PC-9 (cell line): ENCODE measurements around the gene FEM1C. TPM values are rescaled to one million over a fixed set of nuclear protein-coding genes. Genes with fewer than 3 reads are reported as not detected.

ENCODE experiments used
- BruUV-seq: library from RNA; stranded (reverse); fragments of 400-500 nt; replicated peaks from 2 replicates; lab custom pipeline; 2021; lab: Mats Ljungman, UMichigan
- CTCF ChIA-PET: fragments of 300-600 bp; sonication (Branson Sonifier 250); formaldehyde crosslinking; loops from one replicate; lab custom pipeline; 2022; ENCODE audit warnings: antibody characterized with exemption; lab: Charles Lee
- POLR2A ChIA-PET: fragments of 300-600 bp; sonication (Branson Sonifier 250); formaldehyde crosslinking; loops from one replicate; lab custom pipeline; 2022; ENCODE audit warnings: antibody characterized with exemption; ENCODE audit not compliant: unreplicated experiment; lab: Charles Lee
- DNase-seq, 2 experiments: peaks; one replicate each; pipeline versions ENCODE4 v3.0.0 to v3.0.0-alpha.2; 2015 to 2022; ENCODE audit warnings: mixed read lengths in 1 of 2
- H2AFZ ChIP-seq: fragments of 200-600 bp; sonication (generic); 2 replicates; pipeline ENCODE4 v1.8.1; 2017; ENCODE audit warnings: antibody characterized with exemption
- H3F3A ChIP-seq: fragments of 200-600 bp; sonication (generic); 2 replicates; pipeline ENCODE4 v1.8.1; 2017; ENCODE audit warnings: antibody characterized with exemption, mild to moderate bottlenecking, low read depth; ENCODE audit not compliant: insufficient read depth
- H3K27ac ChIP-seq: fragments of 200-600 bp; sonication (generic); 2 replicates; pipeline ENCODE4 v1.6.1; 2016; ENCODE audit warnings: mixed run types
- H3K27me3 ChIP-seq: fragments of 200-600 bp; sonication (generic); 2 replicates; pipeline ENCODE4 v1.6.1; 2016; ENCODE audit warnings: low read depth, mixed run types; ENCODE audit not compliant: insufficient read depth
- H3K36me3 ChIP-seq: fragments of 200-600 bp; sonication (generic); 2 replicates; pipeline ENCODE4 v1.6.1; 2016; ENCODE audit warnings: low read depth, mixed run types
- H3K4me1 ChIP-seq: fragments of 200-600 bp; sonication (generic); replicated peaks from 2 replicates; pipeline ENCODE4 v1.6.1; 2016; ENCODE audit warnings: mixed run types; ENCODE audit not compliant: insufficient read depth
- H3K4me2 ChIP-seq: fragments of 200-600 bp; sonication (generic); 2 replicates; pipeline ENCODE4 v1.6.1; 2017; ENCODE audit warnings: mixed run types
- H3K4me3 ChIP-seq: fragments of 200-600 bp; sonication (generic); 2 replicates; pipeline ENCODE4 v1.6.1; 2016; ENCODE audit warnings: mixed run types
- H3K79me2 ChIP-seq: fragments of 200-600 bp; sonication (generic); 2 replicates; pipeline ENCODE4 v1.6.1; 2017; ENCODE audit warnings: low read depth, mixed run types
- H3K9me2 ChIP-seq: fragments of 200-600 bp; sonication (generic); 2 replicates; pipeline ENCODE4 v1.8.1; 2017; ENCODE audit warnings: mild to moderate bottlenecking; ENCODE audit not compliant: insufficient read depth
- H3K9me3 ChIP-seq: fragments of 200-600 bp; sonication (generic); 2 replicates; pipeline ENCODE4 v1.8.1; 2016; ENCODE audit warnings: low read depth; ENCODE audit not compliant: insufficient read depth
- H4K20me1 ChIP-seq: fragments of 200-600 bp; sonication (generic); 2 replicates; pipeline ENCODE4 v1.8.1; 2017; ENCODE audit not compliant: insufficient read depth
- EZH2 ChIP-seq: fragments of 200-600 bp; sonication (generic); IDR thresholded peaks from 2 replicates; pipeline ENCODE4 v1.8.0; 2017; ENCODE audit warnings: antibody characterized with exemption, low read depth
- intact Hi-C: fragments of 100-400 bp; cut with micrococcal nuclease; formaldehyde crosslinking; loops from one replicate; pipeline ENCODE4 v1.10.0; 2022; ENCODE audit not compliant: unreplicated experiment
- total RNA-seq: library from RNA; stranded (reverse); gene quantifications from 2 replicates; pipeline ENCODE4 v1.2.3, GENCODE V29; 2021
- TF ChIP-seq, protein P1 (sequence below): fragments of 200-600 bp; sonication (generic); conservative IDR thresholded peaks from 2 replicates; pipeline ENCODE4 v1.6.1; 2017; ENCODE audit warnings: mixed run types, antibody characterized with exemption, mild to moderate bottlenecking, moderate library complexity

Gene FEM1C
- total RNA-seq, 1 experiment from 2014 or later, result 15.9 TPM

DNA sequence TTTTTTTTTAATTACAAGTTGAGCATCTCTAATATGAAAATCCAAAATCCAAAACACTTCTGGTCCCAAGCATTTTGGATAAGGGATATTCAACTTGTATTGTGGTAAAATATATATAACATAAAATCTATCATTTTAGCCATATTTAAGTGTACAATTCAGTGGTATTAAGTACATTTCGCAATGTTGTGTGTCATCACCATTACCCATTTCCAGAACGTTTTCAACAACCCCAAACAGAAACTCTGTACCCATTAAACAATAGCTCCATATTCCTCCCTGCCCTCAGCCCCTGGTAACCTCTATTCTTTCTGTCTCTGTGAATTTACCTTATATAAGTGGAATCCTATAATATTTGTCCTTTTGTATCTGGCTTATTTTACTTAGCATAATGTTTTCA, 32.8 kb upstream of the FEM1C start:
- H3K4me2 ChIP-seq, result no peak overlapping the region
- H3K27ac ChIP-seq, result no peak overlapping the region
- CTCF ChIA-PET, result no interaction called here
- intact Hi-C loops, result no loop called here
- TF ChIP-seq, protein P1, sequence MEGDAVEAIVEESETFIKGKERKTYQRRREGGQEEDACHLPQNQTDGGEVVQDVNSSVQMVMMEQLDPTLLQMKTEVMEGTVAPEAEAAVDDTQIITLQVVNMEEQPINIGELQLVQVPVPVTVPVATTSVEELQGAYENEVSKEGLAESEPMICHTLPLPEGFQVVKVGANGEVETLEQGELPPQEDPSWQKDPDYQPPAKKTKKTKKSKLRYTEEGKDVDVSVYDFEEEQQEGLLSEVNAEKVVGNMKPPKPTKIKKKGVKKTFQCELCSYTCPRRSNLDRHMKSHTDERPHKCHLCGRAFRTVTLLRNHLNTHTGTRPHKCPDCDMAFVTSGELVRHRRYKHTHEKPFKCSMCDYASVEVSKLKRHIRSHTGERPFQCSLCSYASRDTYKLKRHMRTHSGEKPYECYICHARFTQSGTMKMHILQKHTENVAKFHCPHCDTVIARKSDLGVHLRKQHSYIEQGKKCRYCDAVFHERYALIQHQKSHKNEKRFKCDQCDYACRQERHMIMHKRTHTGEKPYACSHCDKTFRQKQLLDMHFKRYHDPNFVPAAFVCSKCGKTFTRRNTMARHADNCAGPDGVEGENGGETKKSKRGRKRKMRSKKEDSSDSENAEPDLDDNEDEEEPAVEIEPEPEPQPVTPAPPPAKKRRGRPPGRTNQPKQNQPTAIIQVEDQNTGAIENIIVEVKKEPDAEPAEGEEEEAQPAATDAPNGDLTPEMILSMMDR, result no peak
- TF ChIP-seq EZH2, result no peak
- no peak overlapping the region for H2AFZ ChIP-seq
- DNase-seq, result no peak
- no TSS peak for BruUV-seq
- H3K27me3 ChIP-seq, result no peaks in the 10 kb centered on the region
- POLR2A ChIA-PET, result no interaction called here
- H3K36me3 ChIP-seq, result no peaks in the 10 kb centered on the region
- H3K4me1 ChIP-seq, result peaks cover 13% of the 10 kb centered on the region
- no peaks in the 10 kb centered on the region for H4K20me1 ChIP-seq
- no peaks in the 10 kb centered on the region for H3K79me2 ChIP-seq
- H3K9me2 ChIP-seq, result no peaks in the 10 kb centered on the region
- H3K4me3 ChIP-seq, result no peak overlapping the region
- H3F3A ChIP-seq, result no peaks in the 10 kb centered on the region
- H3K9me3 ChIP-seq, result peaks cover 3% of the 10 kb centered on the region; the same call in 1 of the 2 replicates

DNA sequence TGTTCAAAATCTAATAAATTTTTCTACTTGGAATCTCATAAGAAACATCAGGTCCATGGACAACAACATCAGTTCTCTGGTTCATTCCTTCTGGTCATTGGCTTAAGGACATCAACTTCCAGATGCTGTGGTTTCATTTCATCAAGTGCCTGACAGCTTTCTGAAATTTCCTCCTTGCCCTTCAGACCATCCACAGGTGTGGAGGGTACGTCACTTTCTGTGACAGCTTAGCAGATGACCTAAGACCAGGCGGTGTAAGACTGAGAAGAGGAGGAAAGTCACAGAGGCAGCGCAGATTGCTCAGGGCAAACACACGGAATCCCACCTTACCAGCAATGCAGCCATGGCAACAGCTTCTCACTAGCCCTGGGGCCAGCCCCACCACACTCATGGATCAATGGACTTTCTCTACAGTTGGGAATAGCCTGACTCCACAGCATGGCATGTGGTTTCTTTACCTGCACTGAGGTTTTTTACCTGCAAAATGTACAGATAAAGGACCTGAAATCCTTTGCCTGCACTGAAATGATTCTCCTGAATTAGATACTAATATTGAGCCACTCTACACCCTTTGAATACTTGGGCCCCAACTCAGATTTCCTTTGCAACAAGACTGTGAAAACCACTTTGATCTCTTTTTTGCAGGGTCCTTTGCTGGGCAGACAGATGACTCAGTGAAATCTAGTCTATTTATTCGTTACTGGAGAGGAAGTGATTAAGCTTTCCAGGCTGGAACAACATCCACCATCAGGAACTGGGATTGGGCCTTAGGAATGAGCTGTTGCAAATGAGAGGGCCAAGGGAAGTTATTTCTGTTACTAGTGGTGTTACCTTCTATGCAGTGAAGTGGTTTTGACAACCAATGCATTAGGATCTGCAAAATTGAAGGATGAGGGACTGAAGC, 30.8 kb upstream of the FEM1C start:
- no peaks in the 10 kb centered on the region for H3K27me3 ChIP-seq
- H3K36me3 ChIP-seq, result no peaks in the 10 kb centered on the region
- no peaks in the 10 kb centered on the region for H3K79me2 ChIP-seq
- BruUV-seq, result no TSS peak
- H2AFZ ChIP-seq, result no peak overlapping the region
- ChIA-PET POLR2A (interaction anchor here (0.7 kb wide), 1 partner anchor 267 kb away, joined by 17 read pairs; no protein-coding TSS in a partner anchor), CTCF (interaction anchor here (0.6 to 2.2 kb wide), 8 partner anchors 40 to 279 kb away, joined by 3 to 16 read pairs (median 7); partner anchors contain the start of gene CCDC112)
- intact Hi-C loops, result loop anchor here (2.0 kb wide), 1 partner anchor 197 kb away; no protein-coding TSS in a partner anchor
- H3K4me2 ChIP-seq, result no peak overlapping the region
- H3K4me1 ChIP-seq, result peaks cover 13% of the 10 kb centered on the region
- H4K20me1 ChIP-seq, result no peaks in the 10 kb centered on the region
- H3K9me3 ChIP-seq, result peaks cover 3% of the 10 kb centered on the region; the same call in 1 of the 2 replicates
- H3K27ac ChIP-seq, result no peak overlapping the region
- H3K9me2 ChIP-seq, result no peaks in the 10 kb centered on the region
- TF ChIP-seq, protein P1, result no peak
- TF ChIP-seq EZH2, result no peak
- no peak for DNase-seq
- H3K4me3 ChIP-seq, result no peak overlapping the region
- H3F3A ChIP-seq, result no peaks in the 10 kb centered on the region

DNA sequence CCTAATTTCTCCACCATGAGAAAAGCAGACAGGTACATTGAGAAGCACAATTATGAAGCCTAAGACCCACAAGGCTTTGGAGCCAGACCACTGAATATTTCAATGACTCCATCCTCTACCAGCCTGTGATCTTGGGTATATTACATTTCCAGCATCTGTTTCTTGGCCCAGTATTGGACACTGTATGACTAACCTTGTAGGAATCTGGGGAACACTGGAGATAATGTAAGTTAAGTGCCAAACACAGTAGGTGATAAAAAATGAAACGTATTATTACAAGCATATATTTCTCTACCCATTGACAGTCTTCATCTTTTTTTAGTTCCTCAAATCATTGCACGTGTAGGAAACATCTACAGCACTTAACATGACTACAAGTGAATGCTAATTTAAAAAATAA, 28.6 kb upstream of the FEM1C start:
- no peak overlapping the region for H3K4me3 ChIP-seq
- no peaks in the 10 kb centered on the region for H3K79me2 ChIP-seq
- DNase-seq, result no peak
- no peak overlapping the region for H3K27ac ChIP-seq
- no peaks in the 10 kb centered on the region for H3K27me3 ChIP-seq
- peaks cover 9% of the 10 kb centered on the region for H3K4me1 ChIP-seq
- no peak overlapping the region for H2AFZ ChIP-seq
- no peak overlapping the region for H3K4me2 ChIP-seq
- H3F3A ChIP-seq, result no peaks in the 10 kb centered on the region
- no peak for TF ChIP-seq EZH2
- TF ChIP-seq, protein P1, result no peak
- intact Hi-C loops, result no loop called here
- BruUV-seq, result no TSS peak
- ChIA-PET POLR2A (no interaction called here), CTCF (interaction anchor here (0.5 kb wide), 1 partner anchor 275 kb away, joined by 3 read pairs; no protein-coding TSS in a partner anchor)
- H4K20me1 ChIP-seq, result no peaks in the 10 kb centered on the region
- H3K36me3 ChIP-seq, result no peaks in the 10 kb centered on the region
- no peaks in the 10 kb centered on the region for H3K9me2 ChIP-seq
- peaks cover 3% of the 10 kb centered on the region; the same call in 1 of the 2 replicates for H3K9me3 ChIP-seq
